NT2/D1 (cell line): ENCODE data around the gene THEM4.

ENCODE experiments used
- SUZ12 ChIP-seq: IDR thresholded peaks from 2 replicates; pipeline ENCODE4 v1.6.1; 2011; ENCODE audit not compliant: insufficient read length, insufficient read depth; ENCODE audit errors: extremely low read depth
- YY1 ChIP-seq: IDR thresholded peaks from 2 replicates; pipeline ENCODE4 v1.6.1; 2011; ENCODE audit not compliant: insufficient read length, insufficient read depth

- TF ChIP-seq YY1 (no peak), SUZ12 (no peak)
Measured at GRCh38 chr1:151949371-151950193, 40.3 kb upstream of the THEM4 start.
